IMR-90 (cell line): ENCODE results near the gene FRG2. TPM values are rescaled to one million over a fixed set of nuclear protein-coding genes. Genes with fewer than 3 reads are reported as not detected.

ENCODE experiments used
- ATAC-seq: fragments of 200-7000 bp; cut with Tn5 transposase; 2 replicates; pipeline ENCODE4 v1.9.1; 2020; ENCODE audit warnings: low read depth, mild to moderate bottlenecking, moderate library complexity
- BruUV-seq: library from RNA; stranded (reverse); fragments of 400-500 nt; replicated peaks from 2 replicates; lab custom pipeline; 2021; lab: Mats Ljungman, UMichigan
- CTCF ChIA-PET: fragments of 300-600 bp; formaldehyde crosslinking; extraction: SDS; loops from one replicate; lab custom pipeline; 2021; ENCODE audit warnings: antibody characterized with exemption; lab: Yijun Ruan, JAX
- POLR2A ChIA-PET: fragments of 300-600 bp; sonication (Branson Sonifier 250); formaldehyde crosslinking; loops from one replicate; lab custom pipeline; 2022; ENCODE audit warnings: antibody characterized with exemption; ENCODE audit not compliant: unreplicated experiment; lab: Charles Lee
- DNase-seq: peaks from one replicate; pipeline ENCODE4 v3.0.0; 2013
- H2AFZ ChIP-seq: replicated peaks from 2 replicates; pipeline ENCODE3; 2013; ENCODE audit warnings: low read length, mild to moderate bottlenecking; ENCODE audit not compliant: poor library complexity
- H2AK5ac ChIP-seq: 2 replicates; pipeline ENCODE4 v1.6.1; 2013; ENCODE audit warnings: low read depth, low read length, inconsistent platforms
- H2AK9ac ChIP-seq: replicated peaks from 2 replicates; pipeline ENCODE3; 2013; ENCODE audit warnings: mild to moderate bottlenecking, low read depth, low read length, moderate library complexity; ENCODE audit not compliant: poor library complexity
- H2BK120ac ChIP-seq: 2 replicates; pipeline ENCODE4 v1.6.1; 2013; ENCODE audit warnings: low read depth, low read length, inconsistent platforms
- H2BK15ac ChIP-seq: 3 replicates; pipeline ENCODE4 v1.6.1; 2013; ENCODE audit warnings: low read depth, low read length, inconsistent platforms
- H2BK20ac ChIP-seq: 2 replicates; pipeline ENCODE4 v1.6.1; 2013; ENCODE audit warnings: low read depth, mild to moderate bottlenecking, inconsistent platforms, low read length, moderate library complexity
- H2BK5ac ChIP-seq: 2 replicates; pipeline ENCODE4 v1.6.1; 2013; ENCODE audit warnings: mild to moderate bottlenecking, low read depth, low read length, inconsistent platforms; ENCODE audit not compliant: poor library complexity, severe bottlenecking
- H3K14ac ChIP-seq: replicated peaks from 2 replicates; pipeline ENCODE4 v1.6.1; 2013; ENCODE audit warnings: low read depth, low read length, inconsistent platforms
- H3K18ac ChIP-seq: 2 replicates; pipeline ENCODE4 v1.6.1; 2013; ENCODE audit warnings: low read depth, low read length, control low read depth
- H3K23ac ChIP-seq: 2 replicates; pipeline ENCODE4 v1.6.1; 2013; ENCODE audit warnings: low read depth, low read length, inconsistent platforms
- H3K27ac ChIP-seq: 2 replicates; pipeline ENCODE4 v1.5.1; 2013; ENCODE audit warnings: mild to moderate bottlenecking, control low read depth, low read length; ENCODE audit not compliant: insufficient read depth
- H3K27me3 ChIP-seq: 2 replicates; pipeline ENCODE4 v1.6.1; 2013; ENCODE audit warnings: low read length; ENCODE audit not compliant: control insufficient read depth, insufficient read depth
- H3K36me3 ChIP-seq: 2 replicates; pipeline ENCODE4 v1.6.1; 2013; ENCODE audit warnings: low read length, mixed read lengths; ENCODE audit not compliant: control insufficient read depth, insufficient read depth
- H3K4ac ChIP-seq: 2 replicates; pipeline ENCODE4 v1.6.1; 2013; ENCODE audit warnings: low read depth, low read length, inconsistent platforms
- H3K4me1 ChIP-seq: 2 replicates; pipeline ENCODE4 v1.6.1; 2013; ENCODE audit warnings: low read length, mixed read lengths; ENCODE audit not compliant: control insufficient read depth, insufficient read depth
- H3K4me2 ChIP-seq: 2 replicates; pipeline ENCODE4 v1.6.1; 2013; ENCODE audit warnings: low read depth, mild to moderate bottlenecking, control low read depth, low read length, moderate library complexity
- H3K4me3 ChIP-seq: 2 replicates; pipeline ENCODE4 v1.5.1; 2013; ENCODE audit warnings: low read depth, mild to moderate bottlenecking, control low read depth, low read length, moderate library complexity; ENCODE audit not compliant: insufficient read depth
- H3K56ac ChIP-seq: 2 replicates; pipeline ENCODE4 v1.6.1; 2013; ENCODE audit warnings: low read length, inconsistent platforms; ENCODE audit not compliant: insufficient read depth; ENCODE audit errors: extremely low read depth
- H3K79me1 ChIP-seq, 2 experiments: 2 replicates each; pipeline ENCODE4 v1.6.1; 2013; ENCODE audit warnings: low read length in 2 of 2, inconsistent platforms in 1 of 2, low read depth in 1 of 2
- H3K9ac ChIP-seq: 2 replicates; pipeline ENCODE4 v1.6.1; 2013; ENCODE audit warnings: low read depth, low read length, control low read depth
- H3K9me1 ChIP-seq: 2 replicates; pipeline ENCODE4 v1.6.1; 2013; ENCODE audit warnings: low read length, inconsistent platforms; ENCODE audit not compliant: insufficient read depth
- H3K9me3 ChIP-seq: 2 replicates; pipeline ENCODE4 v1.6.1; 2013; ENCODE audit warnings: low read length; ENCODE audit not compliant: control insufficient read depth, insufficient read depth
- H4K20me1 ChIP-seq: 2 replicates; pipeline ENCODE4 v1.6.1; 2013; ENCODE audit warnings: low read length, inconsistent platforms; ENCODE audit not compliant: insufficient read depth
- H4K5ac ChIP-seq: 2 replicates; pipeline ENCODE4 v1.6.1; 2013; ENCODE audit warnings: mild to moderate bottlenecking, low read depth, low read length, control low read depth
- H4K8ac ChIP-seq, 2 experiments: 2 replicates each; pipeline ENCODE4 v1.6.1; 2013; ENCODE audit warnings: low read depth in 2 of 2, low read length in 2 of 2, control low read depth in 1 of 2, inconsistent platforms in 1 of 2
- H4K91ac ChIP-seq: 2 replicates; pipeline ENCODE4 v1.6.1; 2013; ENCODE audit warnings: low read depth, low read length, inconsistent platforms; ENCODE audit not compliant: insufficient read depth
- BHLHE40 ChIP-seq: fragments of 150-350 bp; IDR thresholded peaks from 2 replicates; pipeline ENCODE4 v1.6.1; 2016; ENCODE audit warnings: mild to moderate bottlenecking, low read depth, low read length
- CEBPB ChIP-seq: IDR thresholded peaks from 2 replicates; pipeline ENCODE4 v1.6.1; 2012; ENCODE audit warnings: low read depth, low read length, improper control_type of control experiment
- CHD1 ChIP-seq: IDR thresholded peaks from 2 replicates; pipeline ENCODE4 v1.6.1; 2012; ENCODE audit warnings: low read depth, low read length, improper control_type of control experiment
- CTCF ChIP-seq: conservative IDR thresholded peaks from 2 replicates; pipeline ENCODE4 v1.5.1; 2012; ENCODE audit warnings: mild to moderate bottlenecking, low read depth, low read length, improper control_type of control experiment
- ELK1 ChIP-seq: fragments of 150-350 bp; IDR thresholded peaks from 2 replicates; pipeline ENCODE4 v1.6.1; 2016; ENCODE audit warnings: low read depth, mild to moderate bottlenecking, low read length, moderate library complexity, borderline replicate concordance
- FOS ChIP-seq: fragments of 150-350 bp; IDR thresholded peaks from 2 replicates; pipeline ENCODE4 v1.6.1; 2016; ENCODE audit warnings: low read depth, low read length
- MAFK ChIP-seq: IDR thresholded peaks from 2 replicates; pipeline ENCODE4 v1.6.1; 2012; ENCODE audit warnings: low read depth, low read length, improper control_type of control experiment
- MAZ ChIP-seq: IDR thresholded peaks from 2 replicates; pipeline ENCODE4 v1.6.1; 2012; ENCODE audit warnings: low read depth, mild to moderate bottlenecking, low read length, improper control_type of control experiment, moderate library complexity, borderline replicate concordance
- MXI1 ChIP-seq: IDR thresholded peaks from 2 replicates; pipeline ENCODE4 v1.6.1; 2012; ENCODE audit warnings: low read depth, mild to moderate bottlenecking, low read length, moderate library complexity, borderline replicate concordance
- NFE2L2 ChIP-seq: fragments of 150-350 bp; IDR thresholded peaks from 2 replicates; pipeline ENCODE4 v1.6.1; 2016; ENCODE audit warnings: low read depth, mild to moderate bottlenecking, low read length
- RAD21 ChIP-seq: IDR thresholded peaks from 2 replicates; pipeline ENCODE4 v1.6.1; 2012; ENCODE audit warnings: low read length, improper control_type of control experiment
- RCOR1 ChIP-seq: IDR thresholded peaks from 2 replicates; pipeline ENCODE4 v1.6.1; 2012; ENCODE audit warnings: mild to moderate bottlenecking, low read length, improper control_type of control experiment; ENCODE audit not compliant: insufficient replicate concordance
- RFX5 ChIP-seq: IDR thresholded peaks from 2 replicates; pipeline ENCODE4 v1.8.0; 2012; ENCODE audit warnings: low read depth, mild to moderate bottlenecking, low read length, moderate library complexity
- SMC3 ChIP-seq: fragments of 150-350 bp; IDR thresholded peaks from 2 replicates; pipeline ENCODE4 v1.6.1; 2016; ENCODE audit warnings: low read depth, mild to moderate bottlenecking, antibody characterized with exemption, low read length, moderate library complexity
- USF2 ChIP-seq: fragments of 150-350 bp; IDR thresholded peaks from 2 replicates; pipeline ENCODE4 v1.6.1; 2017; ENCODE audit warnings: mild to moderate bottlenecking, antibody characterized with exemption, low read length, low read depth
- WGBS, 2 experiments: methylation state at CpG; one replicate each; pipeline versions ENCODE4 v1.1.5 to v1.1.7; 2013; ENCODE audit warnings: missing lambda C conversion rate in 2 of 2; ENCODE audit not compliant: insufficient read length in 1 of 2; ENCODE audit errors: extremely low coverage in 2 of 2; 5-methylcytosine and 5-hydroxymethylcytosine counted together
- dilution Hi-C: fragments of 300-500 bp; cut with HindIII; formaldehyde crosslinking; loops from one replicate; pipeline ENCODE4 v1.14.3; 2018; ENCODE audit warnings: low sequenced_read_pairs; ENCODE audit not compliant: unreplicated experiment
- in situ Hi-C: fragments of 300-500 bp; cut with MboI; formaldehyde crosslinking; loops from 3 replicates; pipeline ENCODE4 v1.14.3; 2019; ENCODE audit warnings: low sequenced_read_pairs, inconsistent platforms, mixed read lengths
- intact Hi-C: fragments of 100-400 bp; cut with micrococcal nuclease; formaldehyde crosslinking; loops from 2 replicates; pipeline ENCODE4 v1.10.0; 2022
- polyA plus RNA-seq, 3 experiments: library from polyadenylated mRNA; depleted of rRNA; stranded (reverse); fragments of >200 nt; gene quantifications; 2 replicates each; pipeline ENCODE4 v1.2.3, GENCODE V29; 2012; ENCODE audit warnings: low replicate concordance in 1 of 3
- total RNA-seq: library from RNA; depleted of rRNA; stranded (reverse); fragments of >200 nt; gene quantifications from 2 replicates; pipeline ENCODE4 v1.2.3, GENCODE V29; 2012

Gene FRG2
- total and polyA plus RNA-seq, 2 of the 4 experiments (the other 2 are of a cell fraction): not detected

DNA sequence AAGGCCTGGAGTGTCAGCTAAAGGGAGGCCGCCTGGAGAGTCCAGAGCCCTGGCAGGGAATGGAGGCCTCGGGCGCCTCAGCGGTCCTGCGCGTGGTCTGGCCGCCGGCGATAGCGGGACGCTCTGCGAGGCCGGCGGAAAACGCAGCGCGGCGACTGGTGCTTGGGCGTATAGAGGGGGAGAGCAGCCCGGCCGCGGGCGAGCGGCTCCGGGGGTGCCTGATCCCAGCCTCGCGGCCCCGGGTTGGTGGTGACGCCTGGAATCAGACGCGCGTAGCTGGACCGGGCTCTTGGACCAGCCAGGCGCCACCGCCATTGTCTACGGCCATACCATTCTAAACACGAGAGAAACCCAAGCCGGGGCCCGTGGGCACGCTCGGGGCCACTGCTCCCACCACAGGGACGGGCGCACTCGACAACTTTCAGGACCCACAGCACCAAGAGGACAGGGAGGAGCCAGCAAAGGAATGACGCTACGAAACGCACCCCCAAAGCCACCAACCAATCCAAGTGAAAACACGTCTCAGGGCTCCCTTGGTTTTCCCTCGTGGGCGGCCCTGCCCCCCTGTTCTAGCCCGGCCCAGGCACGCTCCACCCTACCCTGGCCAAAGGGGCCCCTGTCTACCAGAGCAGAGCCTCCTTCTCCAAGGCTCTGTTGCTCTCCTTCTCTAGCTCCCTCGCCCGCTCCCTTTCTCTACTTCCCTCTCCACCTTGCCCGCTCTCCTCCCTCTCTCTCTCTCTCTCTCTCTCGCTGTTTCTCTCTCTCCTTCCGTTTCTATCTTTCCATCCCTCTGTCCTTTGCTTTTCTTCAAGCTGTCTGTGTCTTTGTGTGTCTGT, 7.8 kb downstream of the FRG2 start:
- Histone ChIP-seq H3K9me3 (peaks cover 7% of the 10 kb centered on the region; the same call in 1 of the 2 replicates), H2BK20ac (no peak overlapping the region), H3K27me3 (peaks cover 64% of the 10 kb centered on the region), H3K27ac (no peak overlapping the region), H3K9ac (no peak overlapping the region), H3K56ac (no peak overlapping the region), H3K23ac (no peak overlapping the region), H4K20me1 (no peaks in the 10 kb centered on the region), H3K4me1 (no peaks in the 10 kb centered on the region), H4K5ac (no peak overlapping the region), H4K91ac (no peak overlapping the region), H2BK5ac (no peak overlapping the region), H3K14ac (no peak overlapping the region), H2BK120ac (no peak overlapping the region), H3K18ac (no peak overlapping the region), H3K9me1 (no peaks in the 10 kb centered on the region), H2BK15ac (no peak overlapping the region), H3K36me3 (no peaks in the 10 kb centered on the region), H2AFZ (no peak overlapping the region), H4K8ac (no peak overlapping the region), H2AK9ac (no peak overlapping the region), H3K4me2 (no peak overlapping the region), H3K4me3 (no peak overlapping the region), H3K4ac (no peak overlapping the region), H3K79me1 (no peaks in the 10 kb centered on the region), H2AK5ac (no peak overlapping the region)
- dilution Hi-C loops: no loop called here
- DNase-seq (no peak), ATAC-seq (no peak)
- intact Hi-C loops: no loop called here
- POLR2A ChIA-PET: no interaction called here
- BruUV-seq: no TSS peak
- in situ Hi-C loops: no loop called here
- WGBS, 2 experiments: 16% methylated on average over 12 of the region's 57 CpGs; no CpG with 5 or more reads in 1 of the 2 experiments
- CTCF ChIA-PET: no interaction called here
- TF ChIP-seq RAD21 (no peak), MAFK (no peak), CEBPB (no peak), SMC3 (no peak), RFX5 (no peak), NFE2L2 (no peak), FOS (no peak), BHLHE40 (no peak), MAZ (no peak), CTCF (no peak), MXI1 (no peak), USF2 (no peak), RCOR1 (no peak), CHD1 (no peak), ELK1 (no peak)
